Endothelial cell (in vitro differentiated cells): ENCODE measurements around the gene SMIM14. TPM values are rescaled to one million over a fixed set of nuclear protein-coding genes. Genes with fewer than 3 reads are reported as not detected.

ENCODE experiments used
- DNase-seq: peaks from one replicate; pipeline ENCODE4 v3.0.0; 2021; ENCODE audit warnings: low spot score
- H3K27ac Mint-ChIP-seq: one replicate; pipeline ENCODE4 v1.8.0; 2021; ENCODE audit warnings: mixed read lengths, inconsistent platforms; ENCODE audit not compliant: unreplicated experiment
- H3K27me3 Mint-ChIP-seq: one replicate; pipeline ENCODE4 v1.8.0; 2021; ENCODE audit warnings: mild to moderate bottlenecking, moderate library complexity, mixed read lengths, inconsistent platforms; ENCODE audit not compliant: unreplicated experiment
- H3K36me3 Mint-ChIP-seq: one replicate; pipeline ENCODE4 v1.8.0; 2021; ENCODE audit warnings: mild to moderate bottlenecking, low read depth, mixed read lengths, inconsistent platforms; ENCODE audit not compliant: unreplicated experiment
- H3K4me1 Mint-ChIP-seq: one replicate; pipeline ENCODE4 v1.8.0; 2021; ENCODE audit warnings: mild to moderate bottlenecking, mixed read lengths, inconsistent platforms; ENCODE audit not compliant: unreplicated experiment
- H3K4me3 Mint-ChIP-seq: one replicate; pipeline ENCODE4 v1.8.0; 2021; ENCODE audit warnings: mild to moderate bottlenecking, mixed read lengths, inconsistent platforms; ENCODE audit not compliant: unreplicated experiment
- H3K9me3 Mint-ChIP-seq: one replicate; pipeline ENCODE4 v1.8.0; 2021; ENCODE audit warnings: mixed read lengths, inconsistent platforms; ENCODE audit not compliant: unreplicated experiment
- total RNA-seq: library from RNA; stranded (reverse); fragmentation: NEBNext Ultra II Directional; extraction: Animal tissue kit (Norgen Biotek cat#: 25700); gene quantifications from one replicate; pipeline ENCODE4 v1.2.1, GENCODE V29; 2021; ENCODE audit not compliant: unreplicated experiment
- TF ChIP-seq, protein P1 (sequence below): fragments of 200-600 bp; sonication (generic); IDR thresholded peaks from one replicate; pipeline ENCODE4 v1.5.0; 2021; ENCODE audit warnings: antibody characterized with exemption; ENCODE audit not compliant: unreplicated experiment

Gene SMIM14
- total RNA-seq, 1 donor from 2014 or later, result 19.4 TPM

DNA sequence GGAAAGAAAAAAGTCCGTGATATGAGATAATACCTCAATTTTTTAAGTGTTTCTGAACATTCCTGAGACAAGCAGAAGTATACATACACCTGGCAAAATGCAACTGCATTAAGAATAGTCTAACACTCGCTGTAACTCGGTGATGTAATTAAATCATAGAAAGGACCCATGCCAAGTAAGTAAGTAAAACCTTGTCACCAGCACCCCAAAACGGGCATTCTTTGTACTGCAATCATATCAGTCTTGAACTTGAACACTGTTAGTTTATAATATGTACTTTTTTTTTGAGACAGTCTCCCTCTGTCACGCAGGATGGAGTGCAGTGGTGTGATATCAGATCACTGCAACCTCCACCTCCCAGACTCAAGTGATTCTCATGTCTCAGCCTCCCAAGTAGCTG is 47.4 kb downstream of the SMIM14 start:
- TF ChIP-seq, protein P1, sequence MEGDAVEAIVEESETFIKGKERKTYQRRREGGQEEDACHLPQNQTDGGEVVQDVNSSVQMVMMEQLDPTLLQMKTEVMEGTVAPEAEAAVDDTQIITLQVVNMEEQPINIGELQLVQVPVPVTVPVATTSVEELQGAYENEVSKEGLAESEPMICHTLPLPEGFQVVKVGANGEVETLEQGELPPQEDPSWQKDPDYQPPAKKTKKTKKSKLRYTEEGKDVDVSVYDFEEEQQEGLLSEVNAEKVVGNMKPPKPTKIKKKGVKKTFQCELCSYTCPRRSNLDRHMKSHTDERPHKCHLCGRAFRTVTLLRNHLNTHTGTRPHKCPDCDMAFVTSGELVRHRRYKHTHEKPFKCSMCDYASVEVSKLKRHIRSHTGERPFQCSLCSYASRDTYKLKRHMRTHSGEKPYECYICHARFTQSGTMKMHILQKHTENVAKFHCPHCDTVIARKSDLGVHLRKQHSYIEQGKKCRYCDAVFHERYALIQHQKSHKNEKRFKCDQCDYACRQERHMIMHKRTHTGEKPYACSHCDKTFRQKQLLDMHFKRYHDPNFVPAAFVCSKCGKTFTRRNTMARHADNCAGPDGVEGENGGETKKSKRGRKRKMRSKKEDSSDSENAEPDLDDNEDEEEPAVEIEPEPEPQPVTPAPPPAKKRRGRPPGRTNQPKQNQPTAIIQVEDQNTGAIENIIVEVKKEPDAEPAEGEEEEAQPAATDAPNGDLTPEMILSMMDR, result no peak
- H3K27me3 Mint-ChIP-seq, result no peaks in the 10 kb centered on the region
- H3K4me3 Mint-ChIP-seq, result no peak overlapping the region
- H3K4me1 Mint-ChIP-seq, result no peaks in the 10 kb centered on the region
- DNase-seq, result no peak
- H3K36me3 Mint-ChIP-seq, result peaks cover 1% of the 10 kb centered on the region
- no peak overlapping the region for H3K27ac Mint-ChIP-seq
- no peaks in the 10 kb centered on the region for H3K9me3 Mint-ChIP-seq

DNA sequence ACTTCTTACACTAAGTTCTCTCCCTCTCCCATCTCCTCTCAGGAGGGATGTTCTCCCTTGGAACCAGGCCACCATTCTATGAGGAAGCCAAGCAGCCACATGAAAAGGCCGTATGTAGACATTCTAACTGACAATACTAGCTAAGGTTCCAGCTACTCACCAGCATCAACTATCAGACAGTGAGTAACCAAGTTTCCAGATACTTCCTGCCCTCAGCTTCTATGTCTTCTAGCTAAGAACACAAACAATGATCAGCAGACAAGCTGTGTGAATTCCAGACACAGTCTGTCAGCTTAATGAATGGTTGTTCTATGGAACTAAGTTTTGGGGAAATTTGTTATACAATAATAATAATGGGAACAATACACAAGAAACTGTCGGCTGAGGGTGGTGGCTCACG is 50.8 kb downstream of the SMIM14 start:
- TF ChIP-seq, protein P1, result no peak
- Mint-ChIP-seq H3K36me3 (peaks cover 6% of the 10 kb centered on the region), H3K4me3 (no peak overlapping the region), H3K9me3 (no peaks in the 10 kb centered on the region), H3K27ac (no peak overlapping the region), H3K27me3 (no peaks in the 10 kb centered on the region), H3K4me1 (no peaks in the 10 kb centered on the region)
- DNase-seq, result no peak

DNA sequence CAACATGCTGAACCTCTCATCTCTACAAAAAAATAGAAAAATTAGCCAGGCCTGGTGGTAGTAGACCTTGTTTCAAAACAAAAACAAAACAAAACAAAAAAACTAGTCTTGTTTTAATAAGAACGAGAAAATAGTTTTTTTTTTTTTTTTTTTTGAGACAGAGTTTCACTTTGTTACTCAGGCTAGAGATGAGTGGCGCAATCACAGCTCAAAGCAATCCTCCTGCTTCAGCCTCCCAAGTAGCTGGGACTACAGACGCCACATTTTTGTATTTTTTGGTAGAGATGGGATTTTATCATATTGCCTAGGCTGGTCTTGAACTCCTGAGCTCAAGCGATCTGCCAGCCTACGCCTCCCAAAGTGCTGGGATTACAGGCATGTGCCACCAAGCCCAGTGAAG is 63.7 kb downstream of the SMIM14 start:
- Mint-ChIP-seq H3K36me3 (no peaks in the 10 kb centered on the region), H3K27me3 (no peaks in the 10 kb centered on the region), H3K4me1 (peaks cover 2% of the 10 kb centered on the region), H3K9me3 (no peaks in the 10 kb centered on the region), H3K27ac (no peak overlapping the region), H3K4me3 (no peak overlapping the region)
- no peak for DNase-seq
- TF ChIP-seq, protein P1, result no peak

DNA sequence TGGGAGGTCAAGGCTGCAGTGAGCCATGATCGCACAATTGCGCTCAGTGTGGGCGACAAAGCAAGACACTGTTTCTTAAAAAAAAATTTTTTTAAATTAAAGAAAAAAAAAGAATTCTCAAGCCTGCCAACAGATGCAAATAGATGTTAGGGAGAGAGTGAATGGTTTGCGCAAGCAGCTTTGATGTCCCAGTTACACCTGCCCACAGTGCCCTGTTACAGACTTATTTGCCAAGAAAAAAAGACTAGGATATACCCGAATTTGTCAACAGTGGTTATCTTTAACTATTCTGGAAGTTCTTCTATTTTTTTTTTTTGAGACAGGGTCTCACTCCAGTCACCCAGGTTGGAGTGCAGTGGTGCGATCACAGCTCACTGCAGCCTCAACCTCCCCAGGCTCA is 67.2 kb downstream of the SMIM14 start:
- no peak for DNase-seq
- Mint-ChIP-seq H3K27ac (no peak overlapping the region), H3K4me3 (no peak overlapping the region), H3K9me3 (no peaks in the 10 kb centered on the region), H3K27me3 (no peaks in the 10 kb centered on the region), H3K36me3 (no peaks in the 10 kb centered on the region), H3K4me1 (peaks cover 4% of the 10 kb centered on the region)
- TF ChIP-seq, protein P1, result no peak

DNA sequence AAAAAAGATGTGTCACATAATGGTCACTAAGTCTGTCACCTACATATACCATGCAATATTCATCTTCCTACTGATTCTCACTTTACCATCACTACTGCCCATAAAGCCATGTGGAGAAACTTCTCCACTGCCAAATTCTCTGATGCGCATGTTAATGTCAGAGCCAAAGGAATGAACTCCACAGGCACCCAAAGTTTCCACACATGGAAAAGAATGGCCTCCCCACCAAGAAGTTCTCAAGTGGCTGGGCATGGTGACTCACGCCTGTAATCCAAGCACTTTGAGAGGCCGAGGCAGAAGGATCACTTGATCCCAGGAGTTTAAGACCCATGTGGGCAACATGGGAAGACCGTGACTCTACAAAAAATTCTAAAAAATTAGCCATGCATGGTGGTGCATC is 67.6 kb downstream of the SMIM14 start:
- H3K27ac Mint-ChIP-seq, result no peak overlapping the region
- H3K4me1 Mint-ChIP-seq, result peaks cover 4% of the 10 kb centered on the region
- no peaks in the 10 kb centered on the region for H3K27me3 Mint-ChIP-seq
- H3K4me3 Mint-ChIP-seq, result no peak overlapping the region
- TF ChIP-seq, protein P1, result no peak
- no peaks in the 10 kb centered on the region for H3K9me3 Mint-ChIP-seq
- no peak for DNase-seq
- peaks cover 3% of the 10 kb centered on the region for H3K36me3 Mint-ChIP-seq
